HT1080 (cell line): ENCODE results near the gene PHACTR1. TPM values are rescaled to one million over a fixed set of nuclear protein-coding genes. Genes with fewer than 3 reads are reported as not detected.

Experiments used
- DNase-seq: peaks from one replicate; pipeline ENCODE4 v3.0.0-alpha.2; 2015; ENCODE audit warnings: low read depth
- total RNA-seq: library from RNA; depleted of rRNA; stranded (reverse); fragments of >200 nt; shearing (Covaris generic); gene quantifications from 2 replicates; pipeline ENCODE4 v1.2.3, GENCODE V29; 2014

Gene PHACTR1
- total RNA-seq, 1 experiment from 2014 or later, result 7.8 TPM

GRCh38 chr6:12895721-12896120 lies 179.2 kb downstream of the PHACTR1 start:
- no peak for DNase-seq

GRCh38 chr6:12896208-12896733 lies 179.7 kb downstream of the PHACTR1 start:
- no peak for DNase-seq

DNA sequence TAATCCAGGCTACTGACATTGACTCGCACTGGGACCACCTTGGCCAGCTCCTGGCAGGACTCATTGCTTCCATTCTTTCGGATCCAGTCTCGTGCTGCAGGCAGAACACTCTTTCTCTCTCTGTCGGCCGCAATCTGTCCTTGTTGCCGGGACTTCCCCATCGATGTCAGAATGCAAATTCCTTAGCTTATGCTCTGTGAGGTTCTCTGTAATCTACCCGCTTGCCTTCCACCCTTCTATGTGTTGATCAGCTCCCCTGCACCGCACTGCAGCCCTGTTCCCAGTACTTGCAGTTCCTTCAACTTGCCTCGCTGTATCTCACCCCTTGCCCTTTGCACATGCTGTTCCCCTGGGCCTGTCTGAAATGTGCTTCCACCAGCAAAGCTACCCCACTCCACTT lies 182.0 kb downstream of the PHACTR1 start:
- DNase-seq, result no peak

GRCh38 chr6:12899046-12899833 lies 182.7 kb downstream of the PHACTR1 start:
- no peak for DNase-seq

- no peak for DNase-seq
These were observed 186.7 kb downstream of the PHACTR1 start for GRCh38 chr6:12903246-12903645.

- DNase-seq, result no peak
These were observed 193.3 kb downstream of the PHACTR1 start for GRCh38 chr6:12909833-12910232.

- DNase-seq, result peak; percentile 44
These were observed 194.9 kb downstream of the PHACTR1 start for GRCh38 chr6:12911427-12911826.

- DNase-seq, result no peak
These were observed 196.6 kb downstream of the PHACTR1 start for GRCh38 chr6:12913201-12913600.

DNA sequence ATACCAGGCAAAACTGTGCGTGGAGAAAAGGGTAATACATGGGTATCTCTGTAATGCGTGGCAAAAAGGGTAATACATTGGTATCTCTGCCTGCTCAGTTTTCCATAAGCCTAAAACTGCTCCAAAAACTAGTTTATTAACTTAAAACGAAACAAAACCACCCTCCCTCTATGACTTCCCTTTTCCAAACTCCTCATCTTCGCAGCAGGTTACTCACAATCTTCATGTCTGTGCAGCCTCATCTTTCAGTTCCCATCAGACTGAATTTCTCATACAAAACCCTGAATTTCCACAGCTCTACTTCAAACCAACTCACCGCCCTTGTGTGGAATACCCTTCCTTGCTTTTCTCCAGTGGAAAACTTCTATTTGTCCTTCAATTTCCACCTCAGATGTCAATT lies 199.4 kb downstream of the PHACTR1 start:
- DNase-seq, result no peak

DNA sequence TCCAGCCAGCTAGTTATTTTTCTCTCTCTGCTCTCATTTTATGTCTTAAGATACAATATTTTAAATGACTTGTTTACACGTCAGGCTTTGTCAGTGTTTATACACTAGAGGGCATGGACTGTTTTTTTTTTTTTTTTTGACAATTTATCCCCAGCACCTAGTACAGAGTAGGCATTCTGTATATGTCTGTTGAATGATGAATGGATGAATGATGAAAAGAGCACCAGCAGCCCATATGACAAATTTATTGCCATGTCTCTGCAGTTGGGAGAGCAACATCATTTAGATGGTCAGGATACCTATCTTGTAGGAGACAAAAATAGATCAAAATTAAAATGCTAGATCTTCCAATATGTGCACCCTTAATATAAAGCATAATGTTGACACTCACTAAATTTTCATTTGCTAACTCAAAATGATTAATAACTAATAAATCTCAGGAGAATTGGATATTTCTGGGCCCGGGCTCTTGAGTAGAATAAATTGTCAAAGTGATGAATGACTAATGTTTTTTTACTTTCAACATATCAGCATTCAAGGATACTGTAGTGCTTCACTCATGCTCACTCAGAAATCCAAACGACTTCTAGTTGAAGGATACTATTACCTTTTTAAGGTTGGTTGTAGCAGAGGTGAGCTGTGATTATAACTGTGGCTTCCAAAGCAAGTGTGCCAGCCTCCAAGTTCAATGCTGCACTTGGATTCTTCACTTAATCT lies 200.0 kb downstream of the PHACTR1 start:
- DNase-seq, result no peak

DNA sequence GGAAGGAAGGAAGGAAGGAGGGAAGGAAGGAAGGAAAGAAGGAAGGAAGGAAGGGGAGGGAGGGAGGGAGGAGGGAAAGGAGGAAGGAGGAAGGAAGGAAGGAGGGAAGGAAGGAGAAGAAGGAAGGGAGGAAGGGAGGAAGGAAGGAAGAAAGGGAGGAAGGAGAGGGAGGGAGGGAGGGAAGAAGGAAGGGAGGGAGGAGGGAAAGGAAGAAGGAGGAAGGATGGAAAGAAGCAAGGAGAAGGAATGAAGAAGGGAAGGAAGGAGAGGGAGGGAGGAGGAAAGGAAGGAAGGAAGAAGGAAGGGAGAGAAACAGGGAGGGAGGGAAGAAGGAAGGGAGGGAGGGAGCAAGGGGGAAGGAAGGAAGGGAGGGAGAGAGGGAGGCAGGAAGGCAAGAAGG lies 204.9 kb downstream of the PHACTR1 start:
- DNase-seq, result no peak

DNA sequence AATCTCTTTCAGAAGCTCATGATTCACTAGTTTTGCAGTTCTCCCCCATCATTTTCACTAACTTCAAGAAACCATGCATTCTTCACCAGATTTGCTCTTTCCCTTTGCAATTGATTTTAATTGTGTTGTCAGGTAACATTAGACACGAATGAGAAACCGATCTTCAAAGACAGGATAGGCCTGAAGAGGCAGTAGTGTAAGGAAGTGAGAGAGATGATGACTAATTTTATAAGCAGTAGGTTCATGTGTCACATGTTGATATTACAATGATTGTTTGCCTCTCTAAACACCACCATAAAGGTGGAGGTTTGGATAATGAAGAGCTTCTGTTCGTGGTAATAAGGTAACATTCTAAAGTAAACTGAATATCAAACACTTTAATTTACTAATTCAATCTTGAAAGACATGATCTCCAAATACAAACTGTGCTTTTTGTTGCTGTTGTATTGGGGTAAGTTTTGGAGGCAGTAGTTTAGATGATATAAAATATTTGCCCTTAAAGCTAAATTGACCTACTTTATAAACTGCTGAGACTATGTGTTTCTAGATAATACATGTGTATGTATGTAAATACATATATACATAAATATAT lies 207.2 kb downstream of the PHACTR1 start:
- peak; percentile 65 for DNase-seq

- DNase-seq, result no peak
These were observed 208.3 kb downstream of the PHACTR1 start for GRCh38 chr6:12924911-12925310.

DNA sequence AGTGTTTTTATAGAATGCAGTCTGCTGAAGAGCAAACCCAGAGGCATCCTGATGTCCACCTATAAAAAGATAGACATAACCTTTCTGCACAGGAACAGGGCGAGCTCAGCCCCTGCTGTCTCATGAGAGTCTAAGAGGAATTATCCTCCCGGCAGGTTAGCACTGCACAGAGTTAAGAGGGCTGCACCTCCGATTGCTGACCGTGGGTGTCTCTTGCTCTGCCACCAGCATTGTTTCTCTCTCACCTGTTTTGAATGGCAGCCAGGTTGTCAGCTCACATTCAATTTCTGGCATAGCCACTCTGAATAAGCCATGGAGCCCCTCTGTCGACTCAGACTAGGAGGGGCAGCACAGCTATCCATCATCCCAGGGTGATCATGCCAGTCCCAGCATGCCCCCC lies 211.2 kb downstream of the PHACTR1 start:
- no peak for DNase-seq

GRCh38 chr6:12929678-12930077 lies 213.1 kb downstream of the PHACTR1 start:
- no peak for DNase-seq

GRCh38 chr6:12931639-12932038 lies 215.1 kb downstream of the PHACTR1 start:
- DNase-seq, result no peak

- DNase-seq, result no peak
These were observed 219.1 kb downstream of the PHACTR1 start for GRCh38 chr6:12935637-12936036.

GRCh38 chr6:12937971-12938370 lies 221.4 kb downstream of the PHACTR1 start:
- DNase-seq, result no peak

GRCh38 chr6:12939314-12939713 lies 222.7 kb downstream of the PHACTR1 start:
- no peak for DNase-seq

DNA sequence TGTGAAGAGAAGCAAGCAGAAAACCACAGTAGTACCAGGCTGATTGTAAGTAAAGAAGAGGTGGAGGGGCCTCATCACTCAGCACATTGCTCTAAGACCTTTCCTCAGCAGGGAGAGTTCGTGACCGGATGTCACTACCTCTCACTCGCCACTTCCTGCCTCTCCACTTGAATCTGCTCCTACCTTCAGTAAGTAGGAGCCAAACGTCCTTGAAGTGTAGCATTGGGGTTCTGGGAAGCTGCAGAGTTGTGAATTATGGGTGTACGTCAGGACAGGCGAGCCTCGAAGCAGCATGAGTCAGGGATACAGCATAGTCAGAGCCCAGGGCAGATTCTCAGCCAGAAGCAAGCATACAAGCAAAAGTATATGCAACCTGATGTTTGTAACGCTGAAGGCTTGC lies 224.9 kb downstream of the PHACTR1 start:
- DNase-seq, result peak; percentile 68

DNA sequence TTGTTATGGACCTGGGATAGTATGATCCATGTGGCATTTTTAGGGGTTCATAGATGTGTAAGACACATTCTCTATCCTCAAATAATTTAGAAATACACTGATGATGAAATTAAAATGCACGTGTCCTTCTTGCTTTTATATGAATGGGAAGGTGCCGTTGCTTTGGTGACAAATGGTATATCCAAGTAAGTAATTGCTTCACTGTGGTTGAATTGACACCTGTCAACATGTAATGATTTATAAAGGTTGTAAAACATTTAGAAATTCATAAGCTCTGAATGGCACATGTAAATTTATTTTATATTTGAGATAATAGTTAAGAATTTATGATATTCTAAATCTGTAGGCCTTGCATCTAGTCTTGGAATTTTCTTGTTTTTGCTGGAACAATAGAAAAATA lies 227.0 kb downstream of the PHACTR1 start:
- DNase-seq, result no peak

DNA sequence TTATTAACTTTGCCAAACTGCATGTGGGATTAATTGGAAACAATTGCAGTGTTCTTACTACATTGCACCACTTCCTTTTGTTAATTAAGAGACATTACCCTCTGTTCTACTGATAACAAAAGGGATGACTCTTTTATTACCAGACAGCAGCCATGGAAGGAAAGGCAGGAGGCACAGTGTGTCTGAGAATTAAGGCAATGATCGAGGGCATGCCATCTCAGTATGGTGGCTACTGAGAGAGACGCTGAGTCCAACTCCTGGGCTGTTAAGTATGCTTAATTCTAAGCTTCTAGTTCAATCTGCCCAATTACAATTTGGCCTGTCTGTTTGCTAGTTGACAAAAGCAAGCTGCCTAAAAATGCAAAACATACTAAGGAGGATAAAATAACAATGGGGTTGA lies 227.4 kb downstream of the PHACTR1 start:
- no peak for DNase-seq
